HepG2 (cell line): ENCODE results near the gene DDIAS. TPM values are rescaled to one million over a fixed set of nuclear protein-coding genes. Genes with fewer than 3 reads are reported as not detected.
"Not testable (repeated sequence)": the region's sequence is repeated elsewhere in the genome, so short reads cannot be mapped to it uniquely, and the experiment has no call there.

ENCODE experiments used
- DRAP1 ChIP-seq: IDR thresholded peaks from 2 replicates; pipeline ENCODE4 v1.6.1; 2016; ENCODE audit warnings: missing genetic modification reagents, missing compliant biosample characterization
- ELF1 ChIP-seq: sonication (generic); formaldehyde crosslinking; IDR thresholded peaks from 2 replicates; pipeline ENCODE4 v1.4.0; 2020; ENCODE audit warnings: missing genetic modification reagents
- ELF3 ChIP-seq: IDR thresholded peaks from 2 replicates; pipeline ENCODE4 v1.6.1; 2016; ENCODE audit warnings: missing genetic modification reagents, missing compliant biosample characterization
- ETV5 ChIP-seq: IDR thresholded peaks from 2 replicates; pipeline ENCODE4 v1.6.1; 2018; ENCODE audit warnings: missing biosample characterization, missing genetic modification reagents, inconsistent platforms, borderline replicate concordance
- FOXP4 ChIP-seq: sonication (generic); formaldehyde crosslinking; IDR thresholded peaks from 2 replicates; pipeline ENCODE4 v1.4.0; 2020; ENCODE audit warnings: missing genetic modification reagents
- KAT8 ChIP-seq: IDR thresholded peaks from 2 replicates; pipeline ENCODE4 v1.6.1; 2016; ENCODE audit warnings: missing genetic modification reagents, missing compliant biosample characterization
- KDM5B ChIP-seq: sonication (generic); formaldehyde crosslinking; IDR thresholded peaks from 2 replicates; pipeline ENCODE4 v1.4.0; 2020; ENCODE audit warnings: missing genetic modification reagents, mild to moderate bottlenecking, borderline replicate concordance
- NR2F6 ChIP-seq, 2 experiments: IDR thresholded peaks; 2 replicates each; pipeline ENCODE4 v1.6.1; 2016; ENCODE audit warnings: antibody characterized with exemption in 1 of 2, mild to moderate bottlenecking in 1 of 2
- PRDM10 ChIP-seq: sonication (generic); formaldehyde crosslinking; IDR thresholded peaks from 2 replicates; pipeline ENCODE4 v1.4.0; 2020; ENCODE audit warnings: low read depth, missing genetic modification reagents
- SALL1 ChIP-seq: sonication (generic); formaldehyde crosslinking; IDR thresholded peaks from 2 replicates; pipeline ENCODE4 v1.8.0; 2022; ENCODE audit warnings: mild to moderate bottlenecking, missing genetic modification reagents
- ZKSCAN8 ChIP-seq: IDR thresholded peaks from 2 replicates; pipeline ENCODE4 v1.6.1; 2016; ENCODE audit warnings: borderline replicate concordance, missing genetic modification reagents, missing compliant biosample characterization
- polyA plus RNA-seq, 8 experiments: library from polyadenylated mRNA; depleted of rRNA in 3 of 8; stranded (reverse) in 7 of 8; unstranded in 1 of 8; fragments of >200 nt; fragmentation: Illumina TruSeq in 4 of 8; extraction: Trizol in 4 of 8; gene quantifications; 2 replicates each; pipeline versions ENCODE4 v1.2.1 to v1.2.3, GENCODE V29; 2011 to 2016; ENCODE audit warnings: low read depth in 4 of 8, missing spikeins in 1 of 8, mixed read lengths in 1 of 8; ENCODE audit not compliant: insufficient read depth in 1 of 8
- total RNA-seq, 5 experiments: library from RNA; depleted of rRNA; stranded (reverse); fragments of >200 nt; fragmentation: Illumina TruSeq; extraction: Trizol; gene quantifications; 2 replicates each; pipeline ENCODE4 v1.2.3, GENCODE V29; 2016; ENCODE audit warnings: low read depth in 1 of 5

Gene DDIAS
- total and polyA plus RNA-seq, 2 of the 13 experiments (the other 11 are each of a cell fraction or from before 2014, with no cell fraction given) = 3.5 to 13.0 TPM

GRCh38 chr11:82955736-82956453 is 54.4 kb downstream of the DDIAS start (continued):
- TF ChIP-seq SALL1 (CRISPR knock-in tag) (peak; percentile 60; the same call in 1 of the 2 replicates), ELF1 (CRISPR knock-in tag) (peak; percentile 48; the same call in 1 of the 2 replicates), ELF3 (CRISPR knock-in tag) (peak; percentile 66), NR2F6 (IDR thresholded peaks at IDR 0.05) (0 out of 2 replicates have a peak, but pooled peaks have one; percentile 33), FOXP4 (CRISPR knock-in tag) (peak; percentile 34; the same call in 1 of the 2 replicates), KAT8 (CRISPR knock-in tag) (peak; percentile 33; the same call in 1 of the 2 replicates), PRDM10 (peak; percentile 94), ZKSCAN8 (0 out of 2 replicates have a peak, but pooled peaks have one; percentile 20), KDM5B (CRISPR knock-in tag) (0 out of 2 replicates have a peak, but pooled peaks have one; percentile 40), ETV5 (peak; percentile 15; the same call in 1 of the 2 replicates), DRAP1 (CRISPR knock-in tag) (0 out of 2 replicates have a peak, but pooled peaks have one; percentile 8)
- not testable (repeated sequence) for TF ChIP-seq NR2F6 (CRISPR knock-in tag; IDR thresholded peaks at IDR 0.05)
